Activated T-helper 17 cell treated with anti-CD3 and anti-CD28 coated beads, Interleukin-2, amount 50 U/mL, for 72 hours (primary cell): ENCODE measurements around the gene GM2A. TPM values are rescaled to one million over a fixed set of nuclear protein-coding genes. Genes with fewer than 3 reads are reported as not detected.

Source experiments
- ATAC-seq: fragments of 150-1000 bp; cut with Tn5 transposase; replicated peaks from 2 replicates; pipeline ENCODE4 v1.10.0; 2021; ENCODE audit warnings: mild to moderate bottlenecking, moderate library complexity
- H3K27ac Mint-ChIP-seq: one replicate; pipeline ENCODE4 v1.8.0; 2022; ENCODE audit warnings: mixed read lengths
- H3K27me3 Mint-ChIP-seq: one replicate; pipeline ENCODE4 v1.8.0; 2022; ENCODE audit warnings: mixed read lengths
- H3K36me3 Mint-ChIP-seq: one replicate; pipeline ENCODE4 v1.8.0; 2022; ENCODE audit warnings: low read depth, mild to moderate bottlenecking, mixed read lengths
- H3K4me1 Mint-ChIP-seq: one replicate; pipeline ENCODE4 v1.8.0; 2022; ENCODE audit warnings: mixed read lengths
- H3K4me3 Mint-ChIP-seq: one replicate; pipeline ENCODE4 v1.8.0; 2022; ENCODE audit warnings: mild to moderate bottlenecking, mixed read lengths
- H3K9me3 Mint-ChIP-seq: one replicate; pipeline ENCODE4 v1.8.0; 2022; ENCODE audit warnings: mixed read lengths
- total RNA-seq, 2 donors: library from RNA; stranded (reverse); gene quantifications; one replicate each; pipeline ENCODE4 v1.2.3, GENCODE V29; 2022

GM2A gene
- total RNA-seq: 10 to 100 TPM; 32.2 to 41.1 TPM

- peak within 1 kb of the TSS; percentile 89 for H3K27ac Mint-ChIP-seq
- no peaks in the 10 kb centered on the region for H3K36me3 Mint-ChIP-seq
- peak; percentile 88 for ATAC-seq
- H3K4me1 Mint-ChIP-seq: peaks cover 32% of the 10 kb centered on the region
- no peaks in the 10 kb centered on the region for H3K27me3 Mint-ChIP-seq
- H3K4me3 Mint-ChIP-seq: peak within 1 kb of the TSS; percentile 81
- H3K9me3 Mint-ChIP-seq: no peaks in the 10 kb centered on the region
These were observed at the start of gene GM2A for GRCh38 chr5:151252762-151253604. Gene GM2A (plus strand): TSS chr5:151253185. CDS start chr5:151253217, 32 bp downstream.

- Mint-ChIP-seq H3K4me3 (no peak overlapping the region), H3K9me3 (no peaks in the 10 kb centered on the region), H3K27me3 (no peaks in the 10 kb centered on the region), H3K36me3 (peaks cover 26% of the 10 kb centered on the region), H3K4me1 (peaks cover 13% of the 10 kb centered on the region), H3K27ac (no peak overlapping the region)
- no peak for ATAC-seq
These were observed 48.9 kb upstream of the GM2A start for GRCh38 chr5:151204051-151204450.

- Mint-ChIP-seq H3K4me1 (peaks cover 13% of the 10 kb centered on the region), H3K4me3 (no peak overlapping the region), H3K9me3 (no peaks in the 10 kb centered on the region), H3K36me3 (peaks cover 14% of the 10 kb centered on the region), H3K27me3 (no peaks in the 10 kb centered on the region), H3K27ac (peak overlapping the region; percentile 73)
- ATAC-seq: no peak
These were observed 47.6 kb upstream of the GM2A start for GRCh38 chr5:151205411-151205810.

GRCh38 chr5:151208481-151208914, 44.5 kb upstream of the GM2A start:
- no peak for ATAC-seq
- Mint-ChIP-seq H3K4me1 (peaks cover 21% of the 10 kb centered on the region), H3K4me3 (peak overlapping the region; percentile 40), H3K9me3 (no peaks in the 10 kb centered on the region), H3K36me3 (peaks cover 18% of the 10 kb centered on the region), H3K27me3 (no peaks in the 10 kb centered on the region), H3K27ac (peak overlapping the region; percentile 58)

GRCh38 chr5:151212406-151212798, 40.6 kb upstream of the GM2A start:
- H3K36me3 Mint-ChIP-seq: peaks cover 57% of the 10 kb centered on the region
- ATAC-seq: peak; percentile 8
- peak overlapping the region; percentile 91 for H3K4me3 Mint-ChIP-seq

GRCh38 chr5:151213803-151214613, 39.0 kb upstream of the GM2A start:
- H3K36me3 Mint-ChIP-seq: peaks cover 69% of the 10 kb centered on the region

More at GRCh38 chr5:151212406-151212798, 40.6 kb upstream of the GM2A start:
- peaks cover 33% of the 10 kb centered on the region for H3K4me1 Mint-ChIP-seq
- H3K9me3 Mint-ChIP-seq: no peaks in the 10 kb centered on the region
- H3K27me3 Mint-ChIP-seq: no peaks in the 10 kb centered on the region
- H3K27ac Mint-ChIP-seq: peak overlapping the region; percentile 97

GRCh38 chr5:151214614-151215545, 38.1 kb upstream of the GM2A start:
- no peaks in the 10 kb centered on the region for H3K27me3 Mint-ChIP-seq
- H3K36me3 Mint-ChIP-seq: peaks cover 72% of the 10 kb centered on the region
- H3K4me1 Mint-ChIP-seq: peaks cover 49% of the 10 kb centered on the region
- peak overlapping the region; percentile 91 for H3K4me3 Mint-ChIP-seq
- ATAC-seq: no peak
- peak overlapping the region; percentile 97 for H3K27ac Mint-ChIP-seq
- H3K9me3 Mint-ChIP-seq: no peaks in the 10 kb centered on the region

More at GRCh38 chr5:151213803-151214613, 39.0 kb upstream of the GM2A start:
- H3K4me1 Mint-ChIP-seq: peaks cover 43% of the 10 kb centered on the region
- H3K9me3 Mint-ChIP-seq: no peaks in the 10 kb centered on the region
- peak overlapping the region; percentile 97 for H3K27ac Mint-ChIP-seq
- peak; percentile 89 for ATAC-seq
- no peaks in the 10 kb centered on the region for H3K27me3 Mint-ChIP-seq
- peak overlapping the region; percentile 91 for H3K4me3 Mint-ChIP-seq

GRCh38 chr5:151215546-151215880, 37.5 kb upstream of the GM2A start:
- H3K9me3 Mint-ChIP-seq: no peaks in the 10 kb centered on the region
- H3K4me3 Mint-ChIP-seq: peak overlapping the region; percentile 91
- peaks cover 55% of the 10 kb centered on the region for H3K4me1 Mint-ChIP-seq
- peaks cover 78% of the 10 kb centered on the region for H3K36me3 Mint-ChIP-seq
- H3K27ac Mint-ChIP-seq: peak overlapping the region; percentile 97
- H3K27me3 Mint-ChIP-seq: no peaks in the 10 kb centered on the region
- no peak for ATAC-seq

- peak overlapping the region; percentile 82 for H3K27ac Mint-ChIP-seq
- peak overlapping the region; percentile 91 for H3K4me3 Mint-ChIP-seq
- no peaks in the 10 kb centered on the region for H3K27me3 Mint-ChIP-seq
- peaks cover 85% of the 10 kb centered on the region for H3K36me3 Mint-ChIP-seq
- ATAC-seq: no peak
- H3K4me1 Mint-ChIP-seq: peaks cover 63% of the 10 kb centered on the region
- H3K9me3 Mint-ChIP-seq: no peaks in the 10 kb centered on the region
These were observed 36.2 kb upstream of the GM2A start for GRCh38 chr5:151216781-151217180.

GRCh38 chr5:151218177-151218576, 34.8 kb upstream of the GM2A start:
- no peaks in the 10 kb centered on the region for H3K27me3 Mint-ChIP-seq
- ATAC-seq: no peak
- H3K4me3 Mint-ChIP-seq: peak overlapping the region; percentile 64
- peaks cover 73% of the 10 kb centered on the region for H3K36me3 Mint-ChIP-seq
- H3K27ac Mint-ChIP-seq: peak overlapping the region; percentile 89
- H3K9me3 Mint-ChIP-seq: no peaks in the 10 kb centered on the region
- H3K4me1 Mint-ChIP-seq: peaks cover 68% of the 10 kb centered on the region

- no peaks in the 10 kb centered on the region for H3K27me3 Mint-ChIP-seq
- ATAC-seq: no peak
- peak overlapping the region; percentile 89 for H3K27ac Mint-ChIP-seq
- peaks cover 68% of the 10 kb centered on the region for H3K4me1 Mint-ChIP-seq
- H3K36me3 Mint-ChIP-seq: peaks cover 65% of the 10 kb centered on the region
- H3K4me3 Mint-ChIP-seq: no peak overlapping the region
- H3K9me3 Mint-ChIP-seq: no peaks in the 10 kb centered on the region
These were observed 33.8 kb upstream of the GM2A start for GRCh38 chr5:151219138-151219537.

GRCh38 chr5:151219789-151220188, 33.2 kb upstream of the GM2A start:
- ATAC-seq: no peak
- Mint-ChIP-seq H3K4me3 (peak overlapping the region; percentile 82), H3K9me3 (no peaks in the 10 kb centered on the region), H3K36me3 (peaks cover 58% of the 10 kb centered on the region), H3K27ac (peak overlapping the region; percentile 89), H3K27me3 (no peaks in the 10 kb centered on the region), H3K4me1 (peaks cover 67% of the 10 kb centered on the region)

GRCh38 chr5:151221574-151221973, 31.4 kb upstream of the GM2A start:
- peak; percentile 61 for ATAC-seq
- Mint-ChIP-seq H3K4me3 (peak overlapping the region; percentile 82), H3K4me1 (peaks cover 62% of the 10 kb centered on the region), H3K27me3 (no peaks in the 10 kb centered on the region), H3K9me3 (no peaks in the 10 kb centered on the region), H3K36me3 (peaks cover 40% of the 10 kb centered on the region), H3K27ac (peak overlapping the region; percentile 89)
